Measurements from ENCODE around the gene CWC15. TPM values are rescaled to one million over a fixed set of nuclear protein-coding genes. Genes with fewer than 3 reads are reported as not detected.
"Not testable (repeated sequence)": the region's sequence is repeated elsewhere in the genome, so short reads cannot be mapped to it uniquely, and the experiment has no call there.

CWC15 gene
- total and polyA plus RNA-seq, 9 of the 15 experiments (the other 6 are each of a cell fraction or from before 2014, with no cell fraction given), result 47.3 to 168 (median 89.2) TPM

GRCh38 chr11:94913718-94914394 is 59.5 kb downstream of the CWC15 start:
- H3K36me3 ChIP-seq (ENCODE audit: control insufficient read depth, insufficient read depth, low read length); H3K27ac ChIP-seq (ENCODE audit: extremely low read depth, low read depth, low read length); CTCF ChIA-PET (ENCODE audit: low intra/inter-chr PET ratio); H3K9ac ChIP-seq (ENCODE audit: insufficient read depth in 1 of 2, low read depth in 2 of 2, low read length in 2 of 2); H3K79me2 ChIP-seq (ENCODE audit: control insufficient read depth, insufficient read depth, low read length); BruUV-seq (replicated peaks); H3K4me1 ChIP-seq (replicated peaks in 1 of 2; ENCODE audit: control insufficient read depth in 2 of 2, insufficient read depth in 2 of 2, low read length in 2 of 2); H3K9me3 ChIP-seq (replicated peaks; ENCODE audit: control insufficient read depth, insufficient read depth, low read depth, low read length); H3K4me2 ChIP-seq (ENCODE audit: insufficient read depth, low read length); H2AFZ ChIP-seq (ENCODE audit: low read depth, low read length); H3K9me1 ChIP-seq (ENCODE audit: control insufficient read depth, insufficient read depth, low read length); H4K20me1 ChIP-seq (replicated peaks; ENCODE audit: control insufficient read depth, insufficient read depth, low read length); DNase-seq (ENCODE audit: extremely low read depth in 1 of 4, low spot score in 3 of 4); H3K4me3 ChIP-seq; H3K27me3 ChIP-seq (ENCODE audit: control insufficient read depth in 2 of 2, insufficient read depth in 2 of 2, low read length in 2 of 2); FAIRE-seq; POLR2A ChIA-PET; ATAC-seq; in situ Hi-C loops (cut with MboI); TF ChIP-seq CEBPG (CRISPR knock-in tag; IDR thresholded peaks at IDR 0.05): not testable (repeated sequence)
- 8% methylated on average over 2 of the region's 2 CpGs for WGBS (ENCODE audit: insufficient coverage, low coverage, missing lambda C conversion rate)
- intact Hi-C loops (cut with micrococcal nuclease), result loop anchor here (10.0 kb wide), 1 partner anchor 61 kb away; the partner anchor contains the start of genes CWC15 and KDM4D
- TF ChIP-seq CEBPG (tag; conservative IDR thresholded peaks at IDR 0.05 in 1 of 2, IDR thresholded peaks at IDR 0.05 in 1 of 2) (peak in 1 of 2 experiments; percentile 18; a peak in 1 of 4 replicates), CEBPB (tag; IDR thresholded peaks at IDR 0.05) (peak; percentile 59)

- POLR2A ChIA-PET, result no interaction called here
- FAIRE-seq (no peak), DNase-seq (ENCODE audit: extremely low read depth in 1 of 4, low spot score in 3 of 4) (no peak), ATAC-seq (no peak)
- H4K20me1 ChIP-seq (replicated peaks; ENCODE audit: control insufficient read depth, insufficient read depth, low read length), result no peaks in the 10 kb centered on the region
- in situ Hi-C loops (cut with MboI) (no loop called here), intact Hi-C loops (cut with micrococcal nuclease) (loop anchor here (10.0 kb wide), 1 partner anchor 62 kb away; the partner anchor contains the start of genes CWC15 and KDM4D)
- no peaks in the 10 kb centered on the region for H3K36me3 ChIP-seq (ENCODE audit: control insufficient read depth, insufficient read depth, low read length)
- H3K27ac ChIP-seq (ENCODE audit: extremely low read depth, low read depth, low read length), result no peak overlapping the region
- H2AFZ ChIP-seq (ENCODE audit: low read depth, low read length), result no peak overlapping the region
- H3K4me1 ChIP-seq (replicated peaks in 1 of 2; ENCODE audit: control insufficient read depth in 2 of 2, insufficient read depth in 2 of 2, low read length in 2 of 2), result no peaks in the 10 kb centered on the region
- H3K9me3 ChIP-seq (replicated peaks; ENCODE audit: control insufficient read depth, insufficient read depth, low read depth, low read length), result no peaks in the 10 kb centered on the region
- no peaks in the 10 kb centered on the region for H3K79me2 ChIP-seq (ENCODE audit: control insufficient read depth, insufficient read depth, low read length)
- no peak overlapping the region for H3K9ac ChIP-seq (ENCODE audit: insufficient read depth in 1 of 2, low read depth in 2 of 2, low read length in 2 of 2)
- WGBS (ENCODE audit: insufficient coverage, low coverage, missing lambda C conversion rate), result 26% methylated on average over 8 of the region's 9 CpGs
- H3K4me2 ChIP-seq (ENCODE audit: insufficient read depth, low read length), result no peak overlapping the region
- no peaks in the 10 kb centered on the region; a peak in 1 of 5 replicates for H3K27me3 ChIP-seq (ENCODE audit: control insufficient read depth in 2 of 2, insufficient read depth in 2 of 2, low read length in 2 of 2)
- no peaks in the 10 kb centered on the region for H3K9me1 ChIP-seq (ENCODE audit: control insufficient read depth, insufficient read depth, low read length)
- no TSS peak for BruUV-seq (replicated peaks)
- CTCF ChIA-PET (ENCODE audit: low intra/inter-chr PET ratio), result no interaction called here
- no peak overlapping the region for H3K4me3 ChIP-seq
- TF ChIP-seq PHTF2 (CRISPR knock-in tag; IDR thresholded peaks at IDR 0.05), result no peak
- no peak for TF ChIP-seq IFI16 (CRISPR knock-in tag; IDR thresholded peaks at IDR 0.05)
- TF ChIP-seq NCOA6 (IDR thresholded peaks at IDR 0.05), result no peak
- TF ChIP-seq FOS (IDR thresholded peaks at IDR 0.05; ENCODE audit: extremely low read depth, insufficient read length), result no peak
- no peak for TF ChIP-seq RBBP5 (IDR thresholded peaks at IDR 0.05; ENCODE audit: borderline replicate concordance, insufficient read depth, low read length, poor library complexity, severe bottlenecking)
- TF ChIP-seq ESRRB (CRISPR knock-in tag; IDR thresholded peaks at IDR 0.05; ENCODE audit: borderline replicate concordance), result no peak
- no peak for TF ChIP-seq CREB1 (IDR thresholded peaks at IDR 0.05)
- TF ChIP-seq CREB1 (CRISPR knock-in tag; IDR thresholded peaks at IDR 0.05), result no peak
- TF ChIP-seq THAP7 (CRISPR knock-in tag; IDR thresholded peaks at IDR 0.05), result no peak
- TF ChIP-seq FOXK2 (conservative IDR thresholded peaks at IDR 0.05 in 1 of 2, IDR thresholded peaks at IDR 0.05 in 1 of 2; ENCODE audit: low read depth in 2 of 2), result no peak
- TF ChIP-seq POLR2B (IDR thresholded peaks at IDR 0.05; ENCODE audit: low read depth, partially characterized antibody), result no peak
Observed at GRCh38 chr11:94912806-94913205, 60.5 kb downstream of the CWC15 start.
